GM21526 (cell line): ENCODE results near the gene THOC2.
"Not testable (repeated sequence)": the region's sequence is repeated elsewhere in the genome, so short reads cannot be mapped to it uniquely, and the experiment has no call there.

Experiments
- ATAC-seq: cut with Tn5 transposase; IDR thresholded peaks from one replicate; pipeline ENCODE4 v1.9.1; 2021; ENCODE audit warnings: moderate library complexity; ENCODE audit not compliant: unreplicated experiment, low FRiP score

THOC2 gene

GRCh38 chrX:123590842-123591486, 141.9 kb downstream of the THOC2 start:
- ATAC-seq, result peak; percentile 55

GRCh38 chrX:123588723-123589122, 144.1 kb downstream of the THOC2 start:
- ATAC-seq, result no peak

GRCh38 chrX:123581586-123581985, 151.3 kb downstream of the THOC2 start:
- ATAC-seq, result no peak

- ATAC-seq, result no peak
Measured at GRCh38 chrX:123580792-123581191, 152.1 kb downstream of the THOC2 start.

- ATAC-seq, result not testable (repeated sequence)
Measured at GRCh38 chrX:123574027-123574426, 158.8 kb downstream of the THOC2 start.

GRCh38 chrX:123570011-123570590, 162.8 kb downstream of the THOC2 start:
- no peak for ATAC-seq

- ATAC-seq, result no peak
Measured at GRCh38 chrX:123563167-123563566, 169.7 kb downstream of the THOC2 start.

- no peak for ATAC-seq
Measured at GRCh38 chrX:123562342-123563146, 170.3 kb downstream of the THOC2 start.

- ATAC-seq, result no peak
Measured at GRCh38 chrX:123561439-123562215, 171.2 kb downstream of the THOC2 start.

- ATAC-seq, result no peak
Measured at GRCh38 chrX:123550829-123551228, 182.0 kb downstream of the THOC2 start.
